ENCODE data around the gene A2M. TPM values are rescaled to one million over a fixed set of nuclear protein-coding genes. Genes with fewer than 3 reads are reported as not detected.

The A2M gene
- total and polyA plus RNA-seq, 10 of the 15 experiments (the other 5 are each of a cell fraction or from before 2014, with no cell fraction given): 0.03 to 3.5 (median 0.20) TPM; not detected in 5

DNA sequence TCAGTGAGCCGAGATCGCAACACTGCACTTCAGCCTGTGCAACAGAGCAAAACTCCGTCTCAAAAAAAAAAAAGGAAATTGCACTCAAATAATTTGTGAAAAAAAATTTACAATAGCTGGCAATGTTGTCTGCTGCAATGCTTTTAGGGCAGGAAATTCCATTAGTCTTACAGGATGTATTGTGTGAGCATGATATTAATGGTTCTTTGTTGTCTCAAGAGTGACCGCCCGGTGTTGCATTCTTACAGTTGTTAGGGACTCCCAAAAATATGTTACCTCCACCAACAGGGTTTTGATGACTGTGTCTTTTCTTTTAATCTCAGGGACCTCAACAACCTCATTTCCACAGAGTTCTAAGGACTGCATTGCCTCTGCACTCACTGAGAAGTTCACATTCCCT lies 47.7 kb upstream of the A2M start:
- no peak for DNase-seq (ENCODE audit: low read depth, low spot score)
- no peaks in the 10 kb centered on the region for H3K4me1 ChIP-seq (ENCODE audit: control insufficient read depth, insufficient read depth, low read length)
- H3K27me3 ChIP-seq (replicated peaks in 1 of 2; ENCODE audit: control insufficient read depth in 2 of 2, insufficient read depth in 2 of 2, low read length in 1 of 2): no peaks in the 10 kb centered on the region
- 68% methylated on average over 3 of the region's 5 CpGs for WGBS (ENCODE audit: insufficient coverage, insufficient replicate concordance, low lambda C conversion rate, missing lambda C conversion rate)
- intact Hi-C loops (cut with micrococcal nuclease; ENCODE audit: unreplicated experiment): no loop called here
- RAD21 ChIA-PET (ENCODE audit: unreplicated experiment): no interaction called here
- no TSS peak for BruUV-seq (replicated peaks)
- no peak overlapping the region for H3K4me2 ChIP-seq (ENCODE audit: control insufficient read depth, insufficient read depth)
- H3K27ac ChIP-seq (ENCODE audit: control insufficient read depth, insufficient read depth): no peak overlapping the region
- H3K79me2 ChIP-seq (ENCODE audit: control insufficient read depth, insufficient read depth, low read length): no peaks in the 10 kb centered on the region
- H4K20me1 ChIP-seq (ENCODE audit: control insufficient read depth, insufficient read depth): no peaks in the 10 kb centered on the region
- H3K36me3 ChIP-seq (ENCODE audit: control insufficient read depth in 2 of 2, insufficient read depth in 2 of 2, low read length in 1 of 2): no peaks in the 10 kb centered on the region
- no peak for FAIRE-seq
- no peak for ATAC-seq
- SMC1A ChIA-PET (ENCODE audit: uncharacterized antibody, unreplicated experiment): no interaction called here
- CTCF ChIA-PET: no interaction called here
- H3K9ac ChIP-seq (ENCODE audit: control insufficient read depth, insufficient read depth, low read length): no peak overlapping the region
- POLR2A ChIA-PET: no interaction called here
- no peaks in the 10 kb centered on the region for H3K9me3 ChIP-seq (replicated peaks; ENCODE audit: control insufficient read depth, insufficient read depth, low read length)
- H3K4me3 ChIP-seq: no peak overlapping the region
- no peak overlapping the region for H2AFZ ChIP-seq (ENCODE audit: control insufficient read depth, low read depth, low read length)
- in situ Hi-C loops (cut with MboI): no loop called here
- TF ChIP-seq IRF3 (IDR thresholded peaks at IDR 0.05) (no peak), CUX1 (IDR thresholded peaks at IDR 0.05; ENCODE audit: insufficient replicate concordance, low read depth, low read length) (no peak), MYC (IDR thresholded peaks at IDR 0.05; ENCODE audit: insufficient read depth, insufficient read length, insufficient replicate concordance, low read length, severe bottlenecking) (no peak), RAD51 (IDR thresholded peaks at IDR 0.05) (no peak), IRF5 (IDR thresholded peaks at IDR 0.05; ENCODE audit: borderline replicate concordance) (no peak), ZBTB4 (CRISPR knock-in tag; IDR thresholded peaks at IDR 0.05) (no peak), CEBPB (IDR thresholded peaks at IDR 0.05; ENCODE audit: borderline replicate concordance in 1 of 2, low read depth in 2 of 2, low read length in 2 of 2) (no peak), BHLHE40 (IDR thresholded peaks at IDR 0.05; ENCODE audit: borderline replicate concordance in 1 of 2, low read depth in 2 of 2, low read length in 1 of 2) (no peak)
- TF ChIP-seq, protein P1, sequence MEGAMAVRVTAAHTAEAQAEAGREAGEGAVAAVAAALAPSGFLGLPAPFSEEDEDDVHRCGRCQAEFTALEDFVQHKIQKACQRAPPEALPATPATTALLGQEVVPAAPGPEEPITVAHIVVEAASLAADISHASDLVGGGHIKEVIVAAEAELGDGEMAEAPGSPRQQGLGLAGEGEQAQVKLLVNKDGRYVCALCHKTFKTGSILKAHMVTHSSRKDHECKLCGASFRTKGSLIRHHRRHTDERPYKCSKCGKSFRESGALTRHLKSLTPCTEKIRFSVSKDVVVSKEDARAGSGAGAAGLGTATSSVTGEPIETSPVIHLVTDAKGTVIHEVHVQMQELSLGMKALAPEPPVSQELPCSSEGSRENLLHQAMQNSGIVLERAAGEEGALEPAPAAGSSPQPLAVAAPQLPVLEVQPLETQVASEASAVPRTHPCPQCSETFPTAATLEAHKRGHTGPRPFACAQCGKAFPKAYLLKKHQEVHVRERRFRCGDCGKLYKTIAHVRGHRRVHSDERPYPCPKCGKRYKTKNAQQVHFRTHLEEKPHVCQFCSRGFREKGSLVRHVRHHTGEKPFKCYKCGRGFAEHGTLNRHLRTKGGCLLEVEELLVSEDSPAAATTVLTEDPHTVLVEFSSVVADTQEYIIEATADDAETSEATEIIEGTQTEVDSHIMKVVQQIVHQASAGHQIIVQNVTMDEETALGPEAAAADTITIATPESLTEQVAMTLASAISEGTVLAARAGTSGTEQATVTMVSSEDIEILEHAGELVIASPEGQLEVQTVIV (IDR thresholded peaks at IDR 0.05; ENCODE audit: borderline replicate concordance, partially characterized antibody): no peak
